ENCODE results near the gene PCYOX1L.

PCYOX1L gene

DNA sequence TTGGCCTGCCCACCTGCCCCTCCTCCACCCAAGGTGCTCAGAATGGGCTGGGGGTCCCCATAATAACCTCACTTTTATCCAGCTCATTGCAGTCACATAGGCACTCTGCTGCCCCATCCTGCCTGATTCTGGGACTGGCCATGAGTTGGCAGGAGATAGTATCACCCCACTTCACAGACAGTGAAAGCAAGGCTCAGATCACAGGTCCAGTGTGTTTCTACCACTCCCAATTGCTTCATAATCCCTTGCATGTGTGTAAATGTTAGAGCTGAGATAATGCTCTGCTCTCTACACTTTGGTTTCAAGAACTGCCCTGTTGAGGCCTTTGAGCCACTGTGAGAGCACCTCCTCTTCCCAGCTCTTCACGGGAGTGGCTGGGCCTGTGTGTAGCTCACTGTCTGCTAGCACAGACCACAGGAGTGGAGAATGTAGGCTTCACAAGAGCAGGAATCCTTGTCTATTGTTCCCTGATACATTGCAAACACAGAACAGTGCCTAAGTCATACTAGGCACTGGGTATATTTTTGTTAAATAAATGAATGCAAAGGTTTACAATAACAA is 8.4 kb downstream of the PCYOX1L start:
- DNase-seq, result no peak

GRCh38 chr5:149367249-149367971 is 9.6 kb downstream of the PCYOX1L start:
- peak in 32 of 56 donors; percentile 6 to 68 (median 20) for DNase-seq

DNA sequence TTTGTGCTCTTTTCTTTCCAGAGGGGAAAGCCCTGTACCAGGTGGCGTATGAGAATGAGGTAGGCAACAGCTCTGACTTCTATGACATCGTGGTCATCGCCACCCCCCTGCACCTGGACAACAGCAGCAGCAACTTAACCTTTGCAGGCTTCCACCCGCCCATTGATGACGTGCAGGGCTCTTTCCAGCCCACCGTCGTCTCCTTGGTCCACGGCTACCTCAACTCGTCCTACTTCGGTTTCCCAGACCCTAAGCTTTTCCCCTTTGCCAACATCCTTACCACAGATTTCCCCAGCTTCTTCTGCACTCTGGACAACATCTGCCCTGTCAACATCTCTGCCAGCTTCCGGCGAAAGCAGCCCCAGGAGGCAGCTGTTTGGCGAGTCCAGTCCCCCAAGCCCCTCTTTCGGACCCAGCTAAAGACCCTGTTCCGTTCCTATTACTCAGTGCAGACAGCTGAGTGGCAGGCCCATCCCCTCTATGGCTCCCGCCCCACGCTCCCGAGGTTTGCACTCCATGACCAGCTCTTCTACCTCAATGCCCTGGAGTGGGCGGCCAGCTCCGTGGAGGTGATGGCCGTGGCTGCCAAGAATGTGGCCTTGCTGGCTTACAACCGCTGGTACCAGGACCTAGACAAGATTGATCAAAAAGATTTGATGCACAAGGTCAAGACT is 10.3 kb downstream of the PCYOX1L start:
- no peak for DNase-seq

- DNase-seq, result no peak
These were observed 13.0 kb downstream of the PCYOX1L start for GRCh38 chr5:149370878-149371277.

DNA sequence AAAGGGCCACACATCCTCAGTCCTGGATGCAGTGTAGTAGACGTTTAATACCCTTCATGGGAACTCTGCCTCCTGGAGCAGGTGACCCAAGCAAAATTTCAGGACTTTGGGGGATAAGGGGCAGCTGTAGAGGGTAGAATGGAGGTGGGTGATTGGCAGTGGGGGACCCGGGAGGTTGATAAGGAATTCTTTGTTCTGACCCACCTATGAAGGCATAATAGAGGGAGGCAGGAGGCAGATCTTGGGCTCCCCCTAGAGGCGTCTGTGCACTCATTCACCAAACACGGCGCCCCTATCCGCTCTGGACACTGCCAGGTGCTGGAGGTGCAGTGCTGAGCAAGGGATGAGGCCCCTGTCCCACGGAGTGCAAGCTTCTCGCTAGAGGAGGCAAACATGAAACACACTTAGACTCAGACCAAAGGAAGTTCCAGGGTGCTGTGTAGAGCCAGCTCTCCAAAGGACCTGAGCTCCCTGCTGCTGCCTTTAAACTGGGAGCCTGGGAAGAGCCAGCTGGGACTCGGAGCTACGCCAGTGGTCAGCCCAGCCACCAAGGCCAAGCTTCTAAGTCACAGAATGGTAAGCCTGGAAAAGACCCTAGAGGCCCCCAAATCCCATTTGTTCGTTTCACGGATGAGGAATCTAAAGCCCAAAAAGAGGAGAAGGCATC is 13.6 kb downstream of the PCYOX1L start:
- DNase-seq, result peak in 32 of 56 donors; percentile 2 to 61 (median 22)

GRCh38 chr5:149372076-149372795 is 14.4 kb downstream of the PCYOX1L start:
- no peak for DNase-seq

GRCh38 chr5:149372932-149373331 is 15.1 kb downstream of the PCYOX1L start:
- DNase-seq, result no peak

- DNase-seq, result no peak
These were observed 16.5 kb downstream of the PCYOX1L start for GRCh38 chr5:149374303-149374702.

GRCh38 chr5:149374801-149375200 is 17.0 kb downstream of the PCYOX1L start:
- no peak for DNase-seq

DNA sequence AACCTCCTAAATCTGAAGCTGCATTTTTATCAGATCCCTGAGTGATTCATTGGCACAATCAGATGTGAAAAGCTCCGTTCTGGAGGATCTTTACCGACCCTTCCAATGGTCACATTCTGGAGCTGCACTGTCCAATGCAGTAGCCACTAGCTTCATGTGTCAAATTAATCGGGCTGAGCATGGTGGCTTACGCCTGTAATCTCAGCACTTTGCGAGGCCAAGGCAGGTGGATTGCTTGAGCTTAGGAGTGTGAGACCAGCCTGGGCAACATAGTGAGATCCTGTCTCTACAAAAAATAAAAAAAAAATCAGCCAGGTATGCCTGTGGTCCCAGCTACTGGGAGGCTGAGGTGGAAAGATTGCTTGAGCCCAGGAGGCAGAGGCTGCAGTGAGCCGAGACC is 17.6 kb downstream of the PCYOX1L start:
- no peak for DNase-seq

GRCh38 chr5:149376104-149376503 is 18.3 kb downstream of the PCYOX1L start:
- DNase-seq, result no peak

DNA sequence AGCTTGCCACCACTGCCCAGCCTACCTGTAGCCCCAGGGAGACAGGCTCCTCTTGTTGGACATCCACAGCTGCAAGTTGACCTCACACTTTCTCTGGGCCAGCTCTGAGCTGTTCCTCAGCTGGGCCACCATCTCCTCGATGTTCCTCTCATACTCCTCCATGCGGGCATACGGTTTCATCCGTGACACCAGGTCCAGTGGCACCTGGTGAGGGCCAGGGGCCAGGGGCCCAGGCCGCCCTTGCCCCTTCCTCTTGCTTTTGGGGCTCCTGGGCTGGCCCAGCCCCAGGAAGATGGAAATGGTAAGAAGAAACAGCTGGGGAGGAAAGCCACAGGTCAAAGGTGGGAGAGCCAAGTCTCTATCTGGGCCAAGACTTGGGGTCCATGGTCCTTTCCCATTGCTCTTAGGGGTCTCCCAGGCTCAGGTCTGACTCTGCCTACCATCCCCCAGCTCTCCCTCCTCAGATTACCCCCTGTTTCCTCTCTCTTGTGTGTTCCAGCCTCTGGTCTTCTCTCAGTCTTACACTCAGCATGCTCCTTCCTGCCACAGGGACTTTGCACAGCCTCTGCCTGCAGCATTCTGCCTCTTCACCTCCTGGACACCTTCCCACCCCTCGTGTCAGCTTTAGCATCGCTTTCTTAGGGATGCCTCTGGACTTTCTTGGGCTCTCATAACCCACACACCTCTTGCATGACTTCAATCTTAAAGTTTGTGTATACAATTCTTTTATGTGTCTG is 19.0 kb downstream of the PCYOX1L start:
- DNase-seq, result no peak

DNA sequence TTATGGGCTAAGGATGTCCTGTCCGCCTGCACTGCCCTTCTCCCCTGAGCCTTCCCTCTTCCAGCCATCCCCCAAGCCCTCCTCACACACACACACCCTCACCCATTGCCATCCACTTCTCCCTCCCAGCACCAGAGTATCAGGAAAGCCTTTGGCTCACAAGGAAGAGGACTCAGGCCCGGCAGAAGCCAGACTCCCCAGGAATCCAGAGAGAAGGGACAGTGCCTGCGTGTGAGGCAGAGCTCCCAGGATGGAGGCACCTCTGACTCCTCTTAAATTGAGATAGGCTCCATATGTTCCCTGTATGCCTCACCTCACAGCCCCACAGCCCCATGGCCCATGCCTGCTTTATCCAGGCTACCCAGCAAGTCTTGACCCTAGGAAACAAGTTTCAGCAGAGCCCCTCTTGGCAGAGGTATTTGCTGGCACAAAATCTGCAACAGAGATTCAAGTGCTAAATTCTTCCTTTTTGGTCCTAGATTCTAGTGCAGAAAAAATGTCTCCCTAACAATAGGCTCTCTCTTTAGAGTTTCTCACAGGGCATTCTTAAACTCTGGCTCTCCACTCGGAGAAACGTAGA is 20.5 kb downstream of the PCYOX1L start:
- DNase-seq, result no peak

DNA sequence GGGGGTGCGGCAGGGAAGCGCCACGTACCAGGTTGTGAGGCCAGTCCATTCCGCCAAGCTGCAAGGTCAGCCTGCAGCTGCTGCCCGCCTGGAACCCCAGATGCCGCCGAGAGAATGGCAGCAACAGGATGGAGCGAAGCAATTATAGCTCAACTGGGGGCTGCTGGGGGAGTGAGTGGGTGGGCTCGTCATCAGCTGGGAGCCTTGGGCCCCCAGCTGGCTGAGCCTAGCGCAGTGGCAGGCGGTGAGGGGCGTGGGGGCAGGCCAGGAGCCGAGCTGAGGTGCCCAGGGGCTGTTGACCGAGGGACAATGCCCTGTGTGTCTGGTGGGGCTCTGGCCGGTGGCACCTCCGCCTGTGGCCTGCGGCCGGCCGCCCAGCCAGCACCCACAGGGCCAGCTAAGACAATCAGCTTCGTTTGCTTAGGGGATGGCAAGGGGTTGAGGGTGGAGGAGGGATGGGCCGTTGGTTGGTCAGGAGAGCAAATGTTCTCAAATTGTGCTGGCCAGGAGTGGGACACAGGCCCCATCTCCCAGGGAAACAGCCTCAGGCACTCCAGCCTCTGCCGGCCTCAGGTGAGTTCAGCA is 21.4 kb downstream of the PCYOX1L start, which contains the start of gene IL17B:
Gene IL17B, minus strand, starts transcription at position 116 of the 585 bp plus-strand sequence. Its CDS starts 67 bp downstream, at position 49.
- DNase-seq, result no peak

DNA sequence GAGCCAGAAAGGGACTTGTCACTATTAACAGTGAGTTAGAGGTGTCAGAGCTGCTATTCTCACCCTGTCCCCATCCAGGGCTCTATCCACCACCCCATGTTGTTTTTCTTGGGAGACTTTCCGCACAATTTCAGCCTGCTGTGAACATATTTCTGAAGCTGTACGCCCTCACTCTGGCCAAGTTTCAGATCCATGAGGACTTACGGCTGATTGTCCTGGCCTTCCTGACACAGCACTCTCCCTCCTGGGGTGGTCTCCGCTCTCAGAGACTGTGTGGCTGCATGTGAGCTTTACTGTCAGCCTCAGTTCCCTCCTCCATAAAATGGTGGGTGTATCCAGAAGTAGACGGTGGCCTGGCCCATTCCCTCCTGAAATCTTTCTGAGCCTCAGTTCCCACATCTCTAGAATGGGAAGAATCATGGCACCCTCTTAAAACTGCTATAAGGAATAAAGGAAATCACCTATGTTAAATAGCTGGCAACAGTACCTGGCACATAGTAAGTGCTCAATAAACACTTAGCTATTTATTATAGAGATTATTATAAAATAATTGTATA is 22.1 kb downstream of the PCYOX1L start:
- DNase-seq, result no peak

DNA sequence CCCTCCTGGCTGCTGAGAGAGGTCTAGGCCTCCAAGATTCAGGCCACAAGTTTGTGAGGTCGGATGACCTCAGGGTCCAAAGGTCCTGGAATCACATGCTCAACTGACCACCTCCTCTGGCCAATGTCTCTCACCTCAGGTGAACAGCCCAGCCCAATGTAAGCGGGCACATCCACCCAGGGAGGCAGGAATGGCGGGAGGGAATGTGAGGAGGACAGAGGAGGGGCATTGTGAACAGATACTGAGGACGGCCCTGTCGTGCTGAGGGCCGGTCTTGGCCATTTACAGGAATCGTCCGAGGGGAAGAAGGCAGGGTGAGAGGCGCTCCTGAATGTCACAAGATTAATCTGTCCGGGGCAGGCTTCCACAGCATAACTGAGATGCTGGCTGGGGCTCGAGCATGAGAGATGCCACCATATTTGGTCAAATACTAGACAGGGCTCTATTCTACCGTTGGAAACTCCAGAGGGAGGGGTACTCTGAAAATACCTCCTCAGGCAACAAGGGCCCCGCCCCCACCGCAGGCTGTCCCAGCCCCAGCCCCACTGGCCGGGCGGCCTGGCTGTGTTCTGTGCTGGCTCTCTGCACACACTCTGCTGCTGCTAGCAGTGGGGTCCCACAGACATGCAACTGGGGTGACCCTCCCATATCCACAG is 22.7 kb downstream of the PCYOX1L start:
- no peak for DNase-seq

DNA sequence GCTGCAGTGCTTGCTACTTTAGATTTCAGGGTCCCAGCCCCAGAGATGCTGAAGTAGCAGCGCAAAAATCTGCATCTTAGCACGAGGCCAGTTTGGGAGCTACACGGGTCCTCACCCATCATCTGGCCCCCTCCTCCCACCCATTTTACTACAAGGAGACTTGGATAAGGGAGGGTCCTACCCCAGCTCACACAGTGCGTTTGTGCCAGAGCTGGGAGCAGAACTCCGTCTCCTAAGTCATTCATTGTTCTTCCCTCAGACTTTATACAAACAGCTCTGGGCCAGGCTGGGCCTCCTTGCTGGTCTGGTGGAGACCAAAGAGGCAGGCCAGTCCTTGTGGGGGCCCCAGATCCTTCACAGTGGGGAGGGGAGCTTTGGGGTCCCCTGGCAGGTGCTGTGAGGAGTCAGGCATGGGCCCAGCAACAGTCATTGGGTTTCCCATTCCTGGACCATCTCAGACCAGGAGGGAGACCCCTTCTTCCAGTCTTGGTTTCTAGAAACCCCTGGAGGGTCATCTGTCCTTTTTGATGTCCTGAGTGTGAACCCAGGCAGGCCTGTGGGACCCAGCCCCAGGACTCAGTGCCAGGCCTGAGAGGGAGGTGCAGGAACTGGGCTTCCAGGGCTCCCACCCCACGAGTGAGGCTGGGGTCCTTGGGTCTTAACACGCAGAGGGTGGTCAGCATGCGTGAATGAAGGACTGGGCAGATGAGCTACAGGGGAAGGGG is 23.6 kb downstream of the PCYOX1L start:
- no peak for DNase-seq

- DNase-seq, result peak in 38 of 56 donors; percentile 2 to 71 (median 26)
These were observed 24.1 kb downstream of the PCYOX1L start for GRCh38 chr5:149381986-149382338.
